ENCODE measurements around the gene NLK. TPM values are rescaled to one million over a fixed set of nuclear protein-coding genes. Genes with fewer than 3 reads are reported as not detected.

Gene NLK
- total and polyA plus RNA-seq, 2 donors (not counting 1 experiment from before 2014, with no cell fraction given): 12.7 to 24.8 TPM

- TF ChIP-seq CTCF (IDR thresholded peaks at IDR 0.05) (no peak), EZH2 (IDR thresholded peaks at IDR 0.05; ENCODE audit: borderline replicate concordance, insufficient read depth, low read depth, low read length, poor library complexity, severe bottlenecking) (no peak)
- Histone ChIP-seq H3K4me2 (replicated peaks; ENCODE audit: low read depth, low read length, poor library complexity, severe bottlenecking) (no peak overlapping the region), H3K4me1 (ENCODE audit: control insufficient read depth in 2 of 2, insufficient read depth in 2 of 2, low read length in 2 of 2) (no peaks in the 10 kb centered on the region), H3K9me3 (ENCODE audit: control extremely low read depth in 1 of 3, control insufficient read depth in 2 of 3, insufficient read depth in 1 of 3, low read length in 2 of 3) (no peaks in the 10 kb centered on the region), H3K4me3 (ENCODE audit: control extremely low read depth in 1 of 5, extremely low read depth in 1 of 5, insufficient read depth in 1 of 5, low read depth in 2 of 5, low read length in 4 of 5) (no peak overlapping the region), H4K20me1 (ENCODE audit: control insufficient read depth, insufficient read depth, low read length, poor library complexity, severe bottlenecking) (no peaks in the 10 kb centered on the region), H3K36me3 (replicated peaks in 1 of 2; ENCODE audit: control extremely low read depth in 1 of 2, control insufficient read depth in 1 of 2, extremely low read depth in 1 of 2, insufficient read depth in 2 of 2, low read length in 1 of 2) (peaks cover 0 to 36% of the 10 kb centered on the region in 2 experiments), H3K79me2 (ENCODE audit: control insufficient read depth, insufficient read depth, low read length) (no peaks in the 10 kb centered on the region), H3K27me3 (replicated peaks in 1 of 4; ENCODE audit: control extremely low read depth in 1 of 4, control insufficient read depth in 3 of 4, insufficient read depth in 4 of 4, low read length in 3 of 4) (no peaks in the 10 kb centered on the region), H2AFZ (ENCODE audit: insufficient read depth, low read depth, low read length, poor library complexity, severe bottlenecking) (no peak overlapping the region), H3K9ac (ENCODE audit: low read length) (no peak overlapping the region), H3K27ac (ENCODE audit: low read length in 2 of 2) (no peak overlapping the region)
- DNase-seq (no peak), ATAC-seq (ENCODE audit: low read depth) (no peak)
- Mint-ChIP-seq H3K4me3 (no peak overlapping the region), H3K9me3 (ENCODE audit: insufficient read depth) (no peaks in the 10 kb centered on the region), H3K27ac (no peak overlapping the region), H3K27me3 (no peaks in the 10 kb centered on the region), H3K4me1 (peaks cover 11% of the 10 kb centered on the region)
- CTCF ChIA-PET: no interaction called here
- intact Hi-C loops (cut with micrococcal nuclease): no loop called here
- POLR2A ChIA-PET: no interaction called here
- no CpG with 5 or more reads among the region's 1 CpG for WGBS (ENCODE audit: insufficient coverage)
Measured at GRCh38 chr17:28173801-28174200, 131.3 kb downstream of the NLK start.

GRCh38 chr17:28174352-28175046 lies 132.0 kb downstream of the NLK start:
- Histone ChIP-seq H4K20me1 (ENCODE audit: control insufficient read depth, insufficient read depth, low read length, poor library complexity, severe bottlenecking) (no peaks in the 10 kb centered on the region), H3K79me2 (ENCODE audit: control insufficient read depth, insufficient read depth, low read length) (no peaks in the 10 kb centered on the region), H3K36me3 (replicated peaks in 1 of 2; ENCODE audit: control extremely low read depth in 1 of 2, control insufficient read depth in 1 of 2, extremely low read depth in 1 of 2, insufficient read depth in 2 of 2, low read length in 1 of 2) (peaks cover 0 to 35% of the 10 kb centered on the region in 2 experiments), H3K27me3 (replicated peaks in 1 of 4; ENCODE audit: control extremely low read depth in 1 of 4, control insufficient read depth in 3 of 4, insufficient read depth in 4 of 4, low read length in 3 of 4) (no peaks in the 10 kb centered on the region), H2AFZ (ENCODE audit: insufficient read depth, low read depth, low read length, poor library complexity, severe bottlenecking) (no peak overlapping the region), H3K27ac (ENCODE audit: low read length in 2 of 2) (no peak overlapping the region), H3K4me3 (ENCODE audit: control extremely low read depth in 1 of 5, extremely low read depth in 1 of 5, insufficient read depth in 1 of 5, low read depth in 2 of 5, low read length in 4 of 5) (no peak overlapping the region), H3K9me3 (ENCODE audit: control extremely low read depth in 1 of 3, control insufficient read depth in 2 of 3, insufficient read depth in 1 of 3, low read length in 2 of 3) (no peaks in the 10 kb centered on the region), H3K9ac (ENCODE audit: low read length) (no peak overlapping the region), H3K4me2 (replicated peaks; ENCODE audit: low read depth, low read length, poor library complexity, severe bottlenecking) (no peak overlapping the region), H3K4me1 (ENCODE audit: control insufficient read depth in 2 of 2, insufficient read depth in 2 of 2, low read length in 2 of 2) (no peaks in the 10 kb centered on the region)
- H3K27me3 Mint-ChIP-seq: no peaks in the 10 kb centered on the region
- ATAC-seq (ENCODE audit: low read depth) (no peak), DNase-seq (no peak)
- intact Hi-C loops (cut with micrococcal nuclease): no loop called here
- no peaks in the 10 kb centered on the region for H3K9me3 Mint-ChIP-seq (ENCODE audit: insufficient read depth)
- peaks cover 11% of the 10 kb centered on the region for H3K4me1 Mint-ChIP-seq
- POLR2A ChIA-PET: no interaction called here
- WGBS (ENCODE audit: insufficient coverage): 78% methylated on average over 2 of the region's 5 CpGs
- TF ChIP-seq EZH2 (IDR thresholded peaks at IDR 0.05; ENCODE audit: borderline replicate concordance, insufficient read depth, low read depth, low read length, poor library complexity, severe bottlenecking) (no peak), CTCF (IDR thresholded peaks at IDR 0.05) (no peak)
- CTCF ChIA-PET: no interaction called here
- peak overlapping the region; percentile 18 for H3K27ac Mint-ChIP-seq
- no peak overlapping the region for H3K4me3 Mint-ChIP-seq

Measured in B cell (primary cell).